Body of pancreas (tissue), 4 donors: ENCODE results near the gene CARS2. TPM values are rescaled to one million over a fixed set of nuclear protein-coding genes. Genes with fewer than 3 reads are reported as not detected.
"Not testable (repeated sequence)": the region's sequence is repeated elsewhere in the genome, so short reads cannot be mapped to it uniquely, and the experiment has no call there.

Experiments used
- ATAC-seq: fragments of 150-250 bp; one replicate; pipeline ENCODE4 v1.9.1; 2016
- DNase-seq, 4 donors: peaks; one replicate each; pipeline ENCODE4 v3.0.0-alpha.2; 2019
- H3K27ac ChIP-seq, 4 donors: fragments of 200-600 bp; sonication (generic); 1 replicate in 3 of 4; 2 replicates in 1 of 4; pipeline versions ENCODE4 v1.5.1 to v1.6.1; 2016 to 2019; ENCODE audit warnings: mild to moderate bottlenecking in 1 of 4, mixed read lengths in 1 of 4, moderate library complexity in 1 of 4
- H3K27me3 ChIP-seq, 2 donors: fragments of 200-600 bp; sonication (generic); one replicate each; pipeline ENCODE4 v1.6.0; 2016; ENCODE audit warnings: mild to moderate bottlenecking in 1 of 2
- H3K36me3 ChIP-seq, 2 donors: fragments of 200-600 bp; sonication (generic); replicated peaks in 1 of 2; 2 replicates each; pipeline ENCODE4 v1.5.1; 2016; ENCODE audit warnings: low read depth in 2 of 2; ENCODE audit not compliant: insufficient read depth in 1 of 2
- H3K4me1 ChIP-seq: fragments of 200-600 bp; sonication (generic); one replicate; pipeline ENCODE4 v1.6.0; 2016
- H3K4me3 ChIP-seq, 2 donors: fragments of 200-600 bp; sonication (generic); 1 replicate in 1 of 2; 2 replicates in 1 of 2; pipeline ENCODE4 v1.5.1; 2016 to 2019
- H3K9me3 ChIP-seq, 3 donors: fragments of 200-600 bp; sonication (generic); 1 replicate in 2 of 3; 2 replicates in 1 of 3; pipeline ENCODE4 v1.5.1; 2016
- CTCF ChIP-seq, 7 experiments: fragments of 450-650 bp in 4 of 7; fragments of 200-600 bp in 3 of 7; sonication (generic) in 3 of 7; IDR thresholded peaks; one replicate each; pipeline ENCODE4 v1.5.1; 2016 to 2019; ENCODE audit warnings: antibody characterized with exemption in 7 of 7
- POLR2A ChIP-seq, 3 donors: fragments of 450-650 bp; IDR thresholded peaks; one replicate each; pipeline ENCODE4 v1.6.1; 2016; ENCODE audit warnings: antibody characterized with exemption in 3 of 3, mild to moderate bottlenecking in 2 of 3
- WGBS, 2 donors: methylation state at CpG; one replicate each; pipeline ENCODE4 v1.1.5; 2017; 5-methylcytosine and 5-hydroxymethylcytosine counted together
- intact Hi-C: fragments of 100-400 bp; cut with DNase I; formaldehyde crosslinking; loops from one replicate; pipeline ENCODE4 v1.15.1; 2023
- total RNA-seq, 2 donors: library from RNA; depleted of rRNA; stranded (reverse); fragments of >200 nt; gene quantifications; one replicate each; pipeline ENCODE4 v1.1.0, GENCODE V29; 2016

Gene CARS2
- total RNA-seq, 2 donors from 2014 or later, result 30.1 to 43.5 TPM

DNA sequence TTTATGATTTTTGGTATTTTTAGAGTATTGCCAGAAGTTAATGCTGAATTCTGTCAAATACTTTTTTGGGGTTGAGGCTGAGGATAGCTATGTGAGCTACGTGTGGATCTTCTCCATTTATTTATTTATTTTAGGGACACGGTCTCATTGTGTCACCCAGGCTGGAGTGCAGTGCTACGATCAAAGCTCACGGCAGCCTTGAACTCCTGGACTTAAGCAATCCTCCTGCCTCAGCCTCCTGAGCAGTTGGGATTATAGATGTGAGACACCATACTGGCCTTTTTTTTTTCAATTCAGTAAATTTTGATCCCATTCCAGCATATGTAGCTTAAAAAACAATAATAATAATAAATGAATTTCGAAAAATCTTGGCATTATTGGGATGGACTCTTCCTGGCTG lies 28.6 kb upstream of the CARS2 start:
- Histone ChIP-seq H3K27me3 (no peaks in the 10 kb centered on the region), H3K9me3 (no peaks in the 10 kb centered on the region), H3K36me3 (no peaks in the 10 kb centered on the region), H3K4me1 (no peaks in the 10 kb centered on the region), H3K27ac (no peak overlapping the region), H3K4me3 (no peak overlapping the region)
- intact Hi-C loops, result no loop called here
- WGBS, 2 donors, result 86 to 91% methylated on average over 5 of the region's 5 CpGs
- DNase-seq, result no peak
- no peak for ATAC-seq
- no peak for TF ChIP-seq POLR2A (IDR thresholded peaks at IDR 0.05)
- TF ChIP-seq CTCF (IDR thresholded peaks at IDR 0.05), result no peak

DNA sequence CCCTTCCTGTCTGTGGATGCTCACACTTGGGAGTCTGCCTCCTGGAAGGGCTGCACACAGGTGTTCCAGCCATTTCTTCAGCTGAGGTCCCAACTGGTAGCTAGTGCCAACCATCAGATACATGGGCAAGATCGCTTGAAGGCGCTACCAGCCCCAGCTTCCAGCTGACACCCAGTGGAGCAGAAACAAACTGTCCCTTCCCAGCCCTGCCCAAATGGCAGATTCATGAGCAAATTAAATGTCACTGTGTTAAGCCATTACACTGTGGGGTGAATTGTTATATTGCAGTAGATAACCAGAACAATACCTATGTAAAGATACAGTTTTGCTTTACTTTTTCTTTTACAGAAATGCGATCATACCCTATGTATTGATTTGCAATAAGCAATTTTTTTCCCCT lies 25.2 kb upstream of the CARS2 start:
- Histone ChIP-seq H3K36me3 (no peaks in the 10 kb centered on the region), H3K27me3 (no peaks in the 10 kb centered on the region), H3K9me3 (no peaks in the 10 kb centered on the region), H3K27ac (no peak overlapping the region), H3K4me1 (no peaks in the 10 kb centered on the region), H3K4me3 (no peak overlapping the region)
- 100% methylated on average over 1 to 3 of the region's 3 CpGs for WGBS, 2 donors
- ATAC-seq (no peak), DNase-seq (no peak)
- intact Hi-C loops, result no loop called here
- TF ChIP-seq POLR2A (IDR thresholded peaks at IDR 0.05) (no peak), CTCF (IDR thresholded peaks at IDR 0.05) (no peak)

DNA sequence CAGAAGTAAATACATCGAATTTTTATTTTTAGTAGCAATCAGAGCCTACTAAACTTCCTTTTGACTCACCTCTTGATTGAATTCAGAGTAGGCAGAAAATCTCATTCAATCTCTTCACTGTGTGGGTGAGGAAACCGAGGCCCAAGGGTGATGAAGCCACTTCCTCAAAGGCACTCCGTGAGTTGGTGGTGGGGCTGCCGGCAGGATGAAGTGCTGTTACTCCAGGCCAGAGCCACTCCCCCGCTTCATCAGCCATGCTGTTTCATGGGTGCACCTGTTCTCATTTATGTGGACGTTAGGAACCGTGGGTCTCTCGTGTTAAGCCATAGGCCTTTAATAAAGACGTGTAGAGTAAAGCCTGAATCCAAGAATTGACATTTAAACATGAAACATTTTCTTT lies 20.8 kb upstream of the CARS2 start:
- H3K36me3 ChIP-seq, result no peaks in the 10 kb centered on the region
- ATAC-seq (no peak), DNase-seq (no peak)
- no peaks in the 10 kb centered on the region for H3K9me3 ChIP-seq
- TF ChIP-seq CTCF (IDR thresholded peaks at IDR 0.05) (no peak), POLR2A (IDR thresholded peaks at IDR 0.05) (no peak)
- intact Hi-C loops, result no loop called here
- H3K27ac ChIP-seq, result no peak overlapping the region
- 79 to 86% methylated on average over 9 of the region's 9 CpGs for WGBS, 2 donors
- H3K4me3 ChIP-seq, result no peak overlapping the region
- no peaks in the 10 kb centered on the region for H3K4me1 ChIP-seq
- H3K27me3 ChIP-seq, result no peaks in the 10 kb centered on the region

DNA sequence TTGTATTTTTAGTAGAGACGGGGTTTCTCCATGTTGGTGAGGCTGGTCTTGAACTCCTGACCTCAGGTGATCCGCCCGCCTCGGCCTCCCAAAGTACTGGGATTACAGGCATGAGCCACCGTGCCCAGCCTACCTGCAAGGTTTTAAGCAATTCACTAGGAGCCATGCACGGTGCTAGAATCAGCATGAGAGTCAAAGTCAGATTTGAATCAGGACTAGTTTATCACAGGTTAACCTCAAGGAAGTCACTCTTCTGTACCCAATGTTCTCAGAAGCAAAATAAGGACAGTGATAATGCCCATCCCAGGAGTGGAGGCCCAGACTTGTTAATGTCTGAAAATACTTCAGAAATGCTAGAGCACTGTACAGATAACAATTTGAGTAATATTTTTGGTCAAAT lies 20.2 kb upstream of the CARS2 start:
- H3K36me3 ChIP-seq, H3K27ac ChIP-seq, intact Hi-C loops, H3K4me1 ChIP-seq, DNase-seq, H3K4me3 ChIP-seq, ATAC-seq, H3K9me3 ChIP-seq, H3K27me3 ChIP-seq: not testable (repeated sequence)
- WGBS, 2 donors, result 95 to 100% methylated on average over 6 of the region's 6 CpGs

DNA sequence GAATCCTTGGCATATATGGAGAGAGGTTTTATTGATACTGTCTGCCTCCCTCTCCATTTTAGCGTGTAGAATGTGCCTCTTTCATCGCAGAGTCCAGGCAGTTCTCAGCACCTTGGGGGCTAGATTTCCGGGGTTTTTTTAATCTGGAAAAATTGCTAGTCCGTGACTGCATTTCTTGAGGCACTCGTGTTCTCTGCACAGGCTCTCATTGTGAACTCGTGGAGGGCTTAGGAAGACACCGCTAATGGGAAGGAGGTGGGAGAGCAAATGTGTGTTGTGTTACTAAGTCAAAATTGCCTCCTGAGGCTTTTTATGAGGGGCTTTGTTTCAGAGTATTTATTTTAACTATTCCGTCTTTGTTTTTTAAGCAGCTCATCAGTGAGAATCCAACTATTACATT lies 17.7 kb upstream of the CARS2 start:
- intact Hi-C loops, result no loop called here
- Histone ChIP-seq H3K27me3 (no peaks in the 10 kb centered on the region), H3K9me3 (no peaks in the 10 kb centered on the region), H3K4me1 (peaks cover 4% of the 10 kb centered on the region), H3K27ac (no peak overlapping the region), H3K4me3 (no peak overlapping the region), H3K36me3 (peaks cover 6 to 7% of the 10 kb centered on the region in 2 donors)
- no peak for DNase-seq
- 59 to 84% methylated on average over 8 of the region's 8 CpGs for WGBS, 2 donors
- no peak for ATAC-seq
- TF ChIP-seq CTCF (IDR thresholded peaks at IDR 0.05), result no peak
- no peak for TF ChIP-seq POLR2A (IDR thresholded peaks at IDR 0.05)
